Liver (tissue), 9 donors: ENCODE data around the gene GNA14. TPM values are rescaled to one million over a fixed set of nuclear protein-coding genes. Genes with fewer than 3 reads are reported as not detected.
"Not testable (repeated sequence)": the region's sequence is repeated elsewhere in the genome, so short reads cannot be mapped to it uniquely, and the experiment has no call there.

Experiments used
- DNase-seq: peaks from one replicate; pipeline ENCODE4 v3.0.0-alpha.2; 2017; ENCODE audit warnings: low spot score
- H3K27ac ChIP-seq, 2 donors: one replicate each; pipeline ENCODE4 v1.7.0; 2013; ENCODE audit warnings: inconsistent platforms in 2 of 2, low read length in 2 of 2, control low read depth in 1 of 2, low read depth in 1 of 2, mild to moderate bottlenecking in 1 of 2
- H3K27me3 ChIP-seq, 4 donors: one replicate each; pipeline versions ENCODE4 v1.6.1 to v1.7.0; 2013; ENCODE audit warnings: low read length in 3 of 4, inconsistent platforms in 1 of 4, mild to moderate bottlenecking in 1 of 4, moderate library complexity in 1 of 4; ENCODE audit not compliant: control insufficient read depth in 4 of 4, insufficient read depth in 4 of 4
- H3K36me3 ChIP-seq, 4 donors: one replicate each; pipeline versions ENCODE4 v1.6.1 to v1.7.0; 2013; ENCODE audit warnings: low read length in 3 of 4, mild to moderate bottlenecking in 3 of 4, low read depth in 1 of 4, moderate library complexity in 1 of 4; ENCODE audit not compliant: control insufficient read depth in 4 of 4, insufficient read depth in 3 of 4
- H3K4me1 ChIP-seq, 4 donors: one replicate each; pipeline versions ENCODE4 v1.6.1 to v1.7.0; 2013; ENCODE audit warnings: low read length in 3 of 4, mild to moderate bottlenecking in 3 of 4, moderate library complexity in 1 of 4; ENCODE audit not compliant: control insufficient read depth in 4 of 4, insufficient read depth in 4 of 4
- H3K4me3 ChIP-seq, 3 donors: one replicate each; pipeline versions ENCODE4 v1.6.1 to v1.7.0; 2013; ENCODE audit warnings: low read length in 3 of 3, control low read depth in 1 of 3, low read depth in 1 of 3, mild to moderate bottlenecking in 1 of 3
- H3K9ac ChIP-seq, 2 donors: one replicate each; pipeline ENCODE4 v1.7.0; 2013; ENCODE audit warnings: low read length in 2 of 2, mild to moderate bottlenecking in 2 of 2, moderate library complexity in 2 of 2, control low read depth in 1 of 2, low read depth in 1 of 2
- H3K9me3 ChIP-seq, 4 donors: one replicate each; pipeline versions ENCODE4 v1.6.1 to v1.7.0; 2013; ENCODE audit warnings: low read length in 3 of 4; ENCODE audit not compliant: control insufficient read depth in 4 of 4
- ATF3 ChIP-seq: IDR thresholded peaks from 2 replicates; pipeline ENCODE4 v1.6.1; 2016; ENCODE audit warnings: antibody characterized with exemption
- EGR1 ChIP-seq, 2 donors: IDR thresholded peaks; 2 replicates each; pipeline ENCODE4 v1.6.1; 2016 to 2018; ENCODE audit warnings: antibody characterized with exemption in 2 of 2, low read depth in 2 of 2
- FOXA1 ChIP-seq: IDR thresholded peaks from 2 replicates; pipeline ENCODE4 v1.6.1; 2016; ENCODE audit warnings: antibody characterized with exemption
- FOXA2 ChIP-seq: IDR thresholded peaks from 2 replicates; pipeline ENCODE4 v1.6.1; 2016; ENCODE audit warnings: antibody characterized with exemption
- GABPA ChIP-seq, 2 donors: IDR thresholded peaks in 1 of 2; conservative IDR thresholded peaks in 1 of 2; 2 replicates each; pipeline ENCODE4 v1.6.1; 2016; ENCODE audit warnings: antibody characterized with exemption in 2 of 2, mild to moderate bottlenecking in 1 of 2, moderate library complexity in 1 of 2
- HNF4A ChIP-seq, 2 donors: conservative IDR thresholded peaks; 2 replicates each; pipeline ENCODE4 v1.6.1; 2016; ENCODE audit warnings: antibody characterized with exemption in 2 of 2, mild to moderate bottlenecking in 2 of 2
- HNF4G ChIP-seq: IDR thresholded peaks from 2 replicates; pipeline ENCODE4 v1.6.1; 2016; ENCODE audit warnings: antibody characterized with exemption
- JUND ChIP-seq, 2 donors: IDR thresholded peaks; 2 replicates each; pipeline ENCODE4 v1.6.1; 2016; ENCODE audit warnings: antibody characterized with exemption in 2 of 2
- MAX ChIP-seq: IDR thresholded peaks from 2 replicates; pipeline ENCODE4 v1.6.1; 2016; ENCODE audit warnings: antibody characterized with exemption
- RAD21 ChIP-seq, 2 donors: IDR thresholded peaks; 2 replicates each; pipeline ENCODE4 v1.6.1; 2016; ENCODE audit warnings: antibody characterized with exemption in 2 of 2, mild to moderate bottlenecking in 2 of 2
- RXRA ChIP-seq, 2 donors: IDR thresholded peaks; 2 replicates each; pipeline ENCODE4 v1.6.1; 2017 to 2018; ENCODE audit warnings: antibody characterized with exemption in 2 of 2, mild to moderate bottlenecking in 1 of 2
- TAF1 ChIP-seq: conservative IDR thresholded peaks from 2 replicates; pipeline ENCODE4 v1.6.1; 2016; ENCODE audit warnings: antibody characterized with exemption, mild to moderate bottlenecking
- YY1 ChIP-seq: IDR thresholded peaks from 2 replicates; pipeline ENCODE4 v1.6.1; 2016; ENCODE audit warnings: antibody characterized with exemption, mild to moderate bottlenecking
- ZBTB33 ChIP-seq: IDR thresholded peaks from 2 replicates; pipeline ENCODE4 v1.6.1; 2016; ENCODE audit warnings: antibody characterized with exemption
- WGBS: extraction: QIAGEN DNeasy Blood & Tissue Kit; methylation state at CpG from one replicate; pipeline ENCODE4 v1.1.7; 2013; 5-methylcytosine and 5-hydroxymethylcytosine counted together
- polyA plus RNA-seq, 2 donors: library from polyadenylated mRNA; stranded (reverse) in 1 of 2; unstranded in 1 of 2; fragments of 200-250 nt in 1 of 2; fragments of >200 nt in 1 of 2; fragmentation: Nextera tagmentation in 1 of 2; extraction: Ambion mirVana in 1 of 2; gene quantifications; one replicate each; pipeline versions ENCODE4 v1.2.1 to v1.2.3, GENCODE V29; 2013 to 2015
- total RNA-seq, 2 donors: library from RNA; depleted of rRNA; stranded (reverse); fragments of >200 nt; gene quantifications; one replicate each; pipeline ENCODE4 v1.2.3, GENCODE V29; 2014
- TF ChIP-seq, protein P1 (sequence below): fragments of 150-350 bp; IDR thresholded peaks from 2 replicates; pipeline ENCODE4 v1.5.1; 2017; ENCODE audit warnings: improper control_type of control experiment, low read depth, low read length; ENCODE audit not compliant: missing input control
- TF ChIP-seq, protein P2 (sequence below): IDR thresholded peaks from 2 replicates; pipeline ENCODE4 v1.6.1; 2016; ENCODE audit warnings: antibody characterized with exemption, mild to moderate bottlenecking
- donor health status: healthy.
- donor health status: healthy.
- donor health status: healthy.
- donor health status: healthy.
- donor health status: healthy.

GNA14 gene
- total and polyA plus RNA-seq, 4 donors: 1.1 to 5.4 (median 2.9) TPM

DNA sequence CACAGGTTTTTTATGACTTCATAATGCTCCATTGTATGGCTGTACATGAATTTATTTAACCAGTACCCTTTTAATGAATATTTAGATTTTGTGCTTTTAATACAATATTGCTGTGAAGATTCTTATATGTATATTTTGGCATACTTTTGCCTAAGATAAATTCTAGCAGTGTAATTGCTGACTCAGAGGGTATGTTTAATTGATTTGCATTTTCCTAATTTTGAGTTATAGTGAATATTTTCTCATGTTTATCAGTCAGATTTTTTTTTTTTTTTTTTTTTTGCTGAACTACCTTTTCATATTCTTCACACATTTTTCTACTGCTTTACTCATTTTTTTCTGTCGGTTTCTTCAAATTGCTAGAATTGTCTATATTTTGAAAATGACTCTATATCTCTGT lies 248.2 kb downstream of the GNA14 start:
- H3K27me3 ChIP-seq: no peaks in the 10 kb centered on the region
- TF ChIP-seq EGR1 (IDR thresholded peaks at IDR 0.05; ENCODE audit: low read depth in 2 of 2): no peak
- no peak for TF ChIP-seq ATF3
- TF ChIP-seq, protein P1, sequence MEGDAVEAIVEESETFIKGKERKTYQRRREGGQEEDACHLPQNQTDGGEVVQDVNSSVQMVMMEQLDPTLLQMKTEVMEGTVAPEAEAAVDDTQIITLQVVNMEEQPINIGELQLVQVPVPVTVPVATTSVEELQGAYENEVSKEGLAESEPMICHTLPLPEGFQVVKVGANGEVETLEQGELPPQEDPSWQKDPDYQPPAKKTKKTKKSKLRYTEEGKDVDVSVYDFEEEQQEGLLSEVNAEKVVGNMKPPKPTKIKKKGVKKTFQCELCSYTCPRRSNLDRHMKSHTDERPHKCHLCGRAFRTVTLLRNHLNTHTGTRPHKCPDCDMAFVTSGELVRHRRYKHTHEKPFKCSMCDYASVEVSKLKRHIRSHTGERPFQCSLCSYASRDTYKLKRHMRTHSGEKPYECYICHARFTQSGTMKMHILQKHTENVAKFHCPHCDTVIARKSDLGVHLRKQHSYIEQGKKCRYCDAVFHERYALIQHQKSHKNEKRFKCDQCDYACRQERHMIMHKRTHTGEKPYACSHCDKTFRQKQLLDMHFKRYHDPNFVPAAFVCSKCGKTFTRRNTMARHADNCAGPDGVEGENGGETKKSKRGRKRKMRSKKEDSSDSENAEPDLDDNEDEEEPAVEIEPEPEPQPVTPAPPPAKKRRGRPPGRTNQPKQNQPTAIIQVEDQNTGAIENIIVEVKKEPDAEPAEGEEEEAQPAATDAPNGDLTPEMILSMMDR: no peak
- TF ChIP-seq FOXA2: no peak
- no peak for TF ChIP-seq RXRA (IDR thresholded peaks at IDR 0.05)
- TF ChIP-seq JUND (IDR thresholded peaks at IDR 0.05): no peak
- TF ChIP-seq RAD21 (IDR thresholded peaks at IDR 0.05): no peak
- TF ChIP-seq ZBTB33: no peak
- TF ChIP-seq HNF4G: no peak
- TF ChIP-seq, protein P2, sequence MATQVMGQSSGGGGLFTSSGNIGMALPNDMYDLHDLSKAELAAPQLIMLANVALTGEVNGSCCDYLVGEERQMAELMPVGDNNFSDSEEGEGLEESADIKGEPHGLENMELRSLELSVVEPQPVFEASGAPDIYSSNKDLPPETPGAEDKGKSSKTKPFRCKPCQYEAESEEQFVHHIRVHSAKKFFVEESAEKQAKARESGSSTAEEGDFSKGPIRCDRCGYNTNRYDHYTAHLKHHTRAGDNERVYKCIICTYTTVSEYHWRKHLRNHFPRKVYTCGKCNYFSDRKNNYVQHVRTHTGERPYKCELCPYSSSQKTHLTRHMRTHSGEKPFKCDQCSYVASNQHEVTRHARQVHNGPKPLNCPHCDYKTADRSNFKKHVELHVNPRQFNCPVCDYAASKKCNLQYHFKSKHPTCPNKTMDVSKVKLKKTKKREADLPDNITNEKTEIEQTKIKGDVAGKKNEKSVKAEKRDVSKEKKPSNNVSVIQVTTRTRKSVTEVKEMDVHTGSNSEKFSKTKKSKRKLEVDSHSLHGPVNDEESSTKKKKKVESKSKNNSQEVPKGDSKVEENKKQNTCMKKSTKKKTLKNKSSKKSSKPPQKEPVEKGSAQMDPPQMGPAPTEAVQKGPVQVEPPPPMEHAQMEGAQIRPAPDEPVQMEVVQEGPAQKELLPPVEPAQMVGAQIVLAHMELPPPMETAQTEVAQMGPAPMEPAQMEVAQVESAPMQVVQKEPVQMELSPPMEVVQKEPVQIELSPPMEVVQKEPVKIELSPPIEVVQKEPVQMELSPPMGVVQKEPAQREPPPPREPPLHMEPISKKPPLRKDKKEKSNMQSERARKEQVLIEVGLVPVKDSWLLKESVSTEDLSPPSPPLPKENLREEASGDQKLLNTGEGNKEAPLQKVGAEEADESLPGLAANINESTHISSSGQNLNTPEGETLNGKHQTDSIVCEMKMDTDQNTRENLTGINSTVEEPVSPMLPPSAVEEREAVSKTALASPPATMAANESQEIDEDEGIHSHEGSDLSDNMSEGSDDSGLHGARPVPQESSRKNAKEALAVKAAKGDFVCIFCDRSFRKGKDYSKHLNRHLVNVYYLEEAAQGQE: no peak
- no peak for TF ChIP-seq YY1
- TF ChIP-seq MAX: no peak
- TF ChIP-seq HNF4A (conservative IDR thresholded peaks at IDR 0.05): no peak
- TF ChIP-seq FOXA1: no peak
- TF ChIP-seq GABPA (IDR thresholded peaks at IDR 0.05 in 1 of 2, conservative IDR thresholded peaks at IDR 0.05 in 1 of 2): no peak
- TF ChIP-seq TAF1: no peak
- peaks cover 0 to 3% (median 0%) of the 10 kb centered on the region in 4 donors for H3K36me3 ChIP-seq
- no peaks in the 10 kb centered on the region for H3K9me3 ChIP-seq
- H3K9ac ChIP-seq: no peak overlapping the region
- WGBS: 97% methylated on average over 1 of the region's 1 CpG
- no peaks in the 10 kb centered on the region for H3K4me1 ChIP-seq
- no peak overlapping the region for H3K4me3 ChIP-seq
- no peak for DNase-seq
- no peak overlapping the region for H3K27ac ChIP-seq

DNA sequence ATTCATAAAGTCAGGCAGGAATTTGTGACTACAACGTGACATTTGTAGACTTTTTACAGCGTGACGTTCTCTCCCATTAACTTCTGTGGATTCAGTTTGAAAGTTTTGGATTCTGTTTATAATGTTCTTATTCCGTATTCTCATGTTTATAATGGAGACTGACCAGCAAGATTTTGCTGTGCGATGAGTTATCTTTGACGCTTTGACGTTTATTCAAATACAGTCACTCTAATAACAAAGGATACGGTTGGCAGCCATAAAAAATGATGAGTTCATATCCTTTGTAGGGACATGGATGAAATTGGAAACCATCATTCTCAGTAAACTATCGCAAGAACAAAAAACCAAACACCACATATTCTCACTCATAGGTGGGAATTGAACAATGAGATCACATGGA lies 249.5 kb downstream of the GNA14 start:
- 96% methylated on average over 9 of the region's 9 CpGs for WGBS

More for the DNA sequence above, 249.5 kb downstream of the GNA14 start:
- not testable (repeated sequence) for H3K27ac ChIP-seq, H3K4me1 ChIP-seq, H3K9me3 ChIP-seq, H3K9ac ChIP-seq, DNase-seq, H3K36me3 ChIP-seq, H3K27me3 ChIP-seq, H3K4me3 ChIP-seq
